ENCODE measurements around the gene CABP4. TPM values are rescaled to one million over a fixed set of nuclear protein-coding genes. Genes with fewer than 3 reads are reported as not detected.

CABP4 gene
- total RNA-seq, 4 donors from 2014 or later = 0.19 to 0.55 (median 0.30) TPM

DNA sequence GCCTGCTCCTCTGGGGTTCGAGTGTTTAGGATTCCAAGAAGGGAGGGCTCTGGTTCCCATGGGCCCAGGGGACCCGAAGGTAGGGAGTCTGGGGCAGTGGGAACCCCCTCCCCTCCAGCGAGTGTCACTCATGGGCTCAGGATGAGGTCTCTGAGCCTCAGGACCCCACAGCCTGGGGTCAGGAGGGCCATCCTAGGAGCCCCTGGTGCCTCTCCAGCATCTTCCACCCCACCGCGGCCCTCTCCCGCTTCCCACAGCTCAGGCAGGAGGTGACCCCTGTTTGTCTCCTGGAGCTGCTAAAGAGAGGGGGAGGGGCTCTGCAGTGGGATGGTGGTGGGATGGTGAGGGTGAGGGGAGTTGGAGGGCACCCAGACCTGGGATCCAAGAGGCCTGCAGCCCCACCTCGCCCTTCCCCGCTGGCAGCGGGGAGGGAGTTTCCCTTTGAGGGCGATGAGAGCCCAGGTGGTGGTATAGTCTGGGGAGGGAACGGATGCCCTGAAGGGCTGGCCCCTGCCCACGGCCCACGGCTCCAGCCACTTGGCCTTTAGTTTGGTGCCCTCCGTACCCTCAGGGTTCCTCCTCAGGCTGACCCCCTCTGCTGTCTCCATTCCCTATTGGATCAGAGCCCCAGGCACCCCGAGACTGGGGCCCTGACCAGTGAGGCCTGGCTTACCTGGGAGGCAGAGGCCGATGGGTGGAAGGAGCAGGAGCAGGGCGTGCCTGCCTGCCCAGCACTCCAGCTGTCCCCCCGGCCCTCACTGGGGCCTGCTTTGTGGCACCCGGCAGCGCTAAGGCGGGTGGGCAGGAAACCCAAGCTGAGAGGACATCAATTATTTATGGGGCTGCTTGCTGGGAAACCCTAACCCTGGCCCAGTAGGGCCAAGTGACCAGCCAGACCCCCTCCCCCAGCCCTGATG, 1.1 kb upstream of the CABP4 start:
- no peak for DNase-seq
- H3K36me3 ChIP-seq = no peaks in the 10 kb centered on the region
- intact Hi-C loops (cut with DNase I; ENCODE audit: low total_unique reads) = no loop called here
- H3K9me3 ChIP-seq = no peaks in the 10 kb centered on the region
- in situ Hi-C loops (cut with MboI; ENCODE audit: low sequenced_read_pairs in 4 of 4) = no loop called here
- no peaks in the 10 kb centered on the region for H3K27me3 ChIP-seq
- TF ChIP-seq, protein P1, sequence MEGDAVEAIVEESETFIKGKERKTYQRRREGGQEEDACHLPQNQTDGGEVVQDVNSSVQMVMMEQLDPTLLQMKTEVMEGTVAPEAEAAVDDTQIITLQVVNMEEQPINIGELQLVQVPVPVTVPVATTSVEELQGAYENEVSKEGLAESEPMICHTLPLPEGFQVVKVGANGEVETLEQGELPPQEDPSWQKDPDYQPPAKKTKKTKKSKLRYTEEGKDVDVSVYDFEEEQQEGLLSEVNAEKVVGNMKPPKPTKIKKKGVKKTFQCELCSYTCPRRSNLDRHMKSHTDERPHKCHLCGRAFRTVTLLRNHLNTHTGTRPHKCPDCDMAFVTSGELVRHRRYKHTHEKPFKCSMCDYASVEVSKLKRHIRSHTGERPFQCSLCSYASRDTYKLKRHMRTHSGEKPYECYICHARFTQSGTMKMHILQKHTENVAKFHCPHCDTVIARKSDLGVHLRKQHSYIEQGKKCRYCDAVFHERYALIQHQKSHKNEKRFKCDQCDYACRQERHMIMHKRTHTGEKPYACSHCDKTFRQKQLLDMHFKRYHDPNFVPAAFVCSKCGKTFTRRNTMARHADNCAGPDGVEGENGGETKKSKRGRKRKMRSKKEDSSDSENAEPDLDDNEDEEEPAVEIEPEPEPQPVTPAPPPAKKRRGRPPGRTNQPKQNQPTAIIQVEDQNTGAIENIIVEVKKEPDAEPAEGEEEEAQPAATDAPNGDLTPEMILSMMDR (IDR thresholded peaks at IDR 0.05 in 4 of 5, conservative IDR thresholded peaks at IDR 0.05 in 1 of 5) = no peak
- TF ChIP-seq POLR2A (IDR thresholded peaks at IDR 0.05) = no peak
- H3K27ac ChIP-seq = no peak overlapping the region
- no peak for ATAC-seq
- H3K4me3 ChIP-seq = no peak overlapping the region
- peaks cover 0 to 12% of the 10 kb centered on the region in 2 donors for H3K4me1 ChIP-seq

DNA sequence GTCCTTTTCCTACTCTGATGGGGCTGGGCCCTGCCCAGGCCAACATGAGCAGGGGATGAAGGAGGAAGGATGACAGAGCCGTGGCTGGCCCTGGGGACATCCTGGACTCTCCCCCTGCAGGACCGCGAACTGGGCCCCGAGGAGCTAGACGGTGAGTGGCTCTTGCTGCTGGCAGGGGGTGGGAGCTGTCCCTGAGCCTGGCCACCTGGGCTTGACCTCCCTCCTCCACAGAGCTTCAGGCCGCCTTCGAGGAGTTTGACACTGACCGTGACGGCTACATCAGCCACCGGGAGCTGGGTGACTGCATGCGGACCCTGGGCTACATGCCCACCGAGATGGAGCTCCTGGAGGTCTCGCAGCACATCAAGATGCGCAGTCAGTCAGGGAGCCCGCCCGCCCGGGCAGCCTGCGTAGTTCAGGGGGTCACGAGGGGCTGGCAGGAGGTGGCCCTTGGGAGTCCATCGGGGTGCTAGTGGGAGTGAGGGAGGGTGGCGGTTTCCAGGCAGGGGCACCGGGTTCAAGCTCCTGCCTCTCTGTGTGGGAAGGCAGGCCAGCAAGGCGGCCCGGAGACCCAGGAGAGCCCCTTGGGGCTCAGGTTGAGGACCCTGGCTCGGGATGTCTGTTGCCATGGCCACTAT, 1.0 kb downstream of the CABP4 start:
- no peak for ATAC-seq
- Histone ChIP-seq H3K27ac (no peak overlapping the region), H3K4me3 (no peak overlapping the region), H3K36me3 (no peaks in the 10 kb centered on the region), H3K9me3 (no peaks in the 10 kb centered on the region), H3K27me3 (no peaks in the 10 kb centered on the region), H3K4me1 (peaks cover 0 to 12% of the 10 kb centered on the region in 2 donors)
- in situ Hi-C loops (cut with MboI; ENCODE audit: low sequenced_read_pairs in 4 of 4) (no loop called here), intact Hi-C loops (cut with DNase I; ENCODE audit: low total_unique reads) (no loop called here)
- TF ChIP-seq, protein P1 (IDR thresholded peaks at IDR 0.05 in 4 of 5, conservative IDR thresholded peaks at IDR 0.05 in 1 of 5) = no peak
- no peak for TF ChIP-seq POLR2A (IDR thresholded peaks at IDR 0.05)
- DNase-seq = no peak

DNA sequence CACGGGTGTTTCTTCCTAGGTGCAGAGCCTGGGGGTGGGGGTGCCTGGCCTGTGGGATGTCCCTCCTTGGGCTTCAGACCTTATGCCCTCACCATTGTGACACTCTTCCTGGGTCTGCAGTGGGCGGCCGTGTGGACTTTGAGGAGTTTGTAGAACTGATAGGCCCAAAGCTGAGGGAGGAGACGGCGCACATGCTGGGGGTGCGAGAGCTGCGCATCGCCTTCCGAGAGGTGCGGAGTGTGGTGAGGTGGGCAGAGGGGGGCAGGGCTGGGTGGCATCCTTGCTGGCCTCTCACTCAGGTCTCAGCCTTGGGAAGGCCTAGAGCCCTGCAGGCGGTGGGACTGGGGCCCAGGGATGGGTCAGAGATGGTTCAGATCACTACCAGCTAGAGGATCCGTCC, 2.3 kb downstream of the CABP4 start:
- no peaks in the 10 kb centered on the region for H3K9me3 ChIP-seq
- no peak for ATAC-seq
- H3K27ac ChIP-seq = no peak overlapping the region
- H3K4me3 ChIP-seq = no peak overlapping the region
- DNase-seq = no peak
- H3K36me3 ChIP-seq = no peaks in the 10 kb centered on the region
- H3K27me3 ChIP-seq = no peaks in the 10 kb centered on the region
- in situ Hi-C loops (cut with MboI; ENCODE audit: low sequenced_read_pairs in 4 of 4) (no loop called here), intact Hi-C loops (cut with DNase I; ENCODE audit: low total_unique reads) (no loop called here)
- no peak for TF ChIP-seq POLR2A (IDR thresholded peaks at IDR 0.05)
- TF ChIP-seq, protein P1 (IDR thresholded peaks at IDR 0.05 in 4 of 5, conservative IDR thresholded peaks at IDR 0.05 in 1 of 5) = no peak
- H3K4me1 ChIP-seq = peaks cover 0 to 7% of the 10 kb centered on the region in 2 donors

DNA sequence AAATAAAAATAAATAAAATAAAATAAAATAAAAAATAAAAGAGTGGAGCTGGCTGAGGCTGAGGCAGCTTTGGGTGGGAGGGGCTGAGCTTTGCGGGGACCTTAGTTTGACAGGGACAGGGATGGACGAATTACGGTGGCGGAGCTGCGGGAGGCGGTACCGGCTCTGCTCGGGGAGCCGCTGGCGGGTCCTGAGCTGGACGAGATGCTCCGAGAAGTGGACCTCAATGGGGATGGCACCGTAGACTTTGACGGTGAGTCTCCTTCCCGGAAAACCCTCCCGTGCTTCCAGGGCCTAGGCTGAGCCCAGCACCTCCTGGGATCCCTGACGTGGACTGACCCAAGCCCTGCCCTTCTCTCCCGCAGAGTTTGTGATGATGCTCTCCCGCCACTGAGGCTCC, 3.1 kb downstream of the CABP4 start:
- Histone ChIP-seq H3K36me3 (no peaks in the 10 kb centered on the region), H3K4me1 (no peaks in the 10 kb centered on the region), H3K27me3 (no peaks in the 10 kb centered on the region), H3K9me3 (no peaks in the 10 kb centered on the region), H3K4me3 (no peak overlapping the region), H3K27ac (no peak overlapping the region)
- TF ChIP-seq, protein P1 (IDR thresholded peaks at IDR 0.05 in 4 of 5, conservative IDR thresholded peaks at IDR 0.05 in 1 of 5) = no peak
- no peak for TF ChIP-seq POLR2A (IDR thresholded peaks at IDR 0.05)
- no peak for DNase-seq
- in situ Hi-C loops (cut with MboI; ENCODE audit: low sequenced_read_pairs in 4 of 4) (no loop called here), intact Hi-C loops (cut with DNase I; ENCODE audit: low total_unique reads) (no loop called here)
- no peak for ATAC-seq
